GM18951 (cell line): ENCODE data around the gene SAPCD1.

Source experiments
- POLR2A ChIP-seq: IDR thresholded peaks from 4 replicates; pipeline ENCODE4 v1.6.1; 2011; ENCODE audit warnings: mild to moderate bottlenecking; ENCODE audit not compliant: insufficient read length, insufficient read depth; ENCODE audit errors: extremely low read depth
- in situ Hi-C: fragments of 300-500 bp; cut with MboI; formaldehyde crosslinking; loops from one replicate; pipeline ENCODE4 v1.12.0; 2022; ENCODE audit warnings: low sequenced_read_pairs, mixed read lengths, inconsistent platforms; ENCODE audit not compliant: unreplicated experiment

SAPCD1 gene

DNA sequence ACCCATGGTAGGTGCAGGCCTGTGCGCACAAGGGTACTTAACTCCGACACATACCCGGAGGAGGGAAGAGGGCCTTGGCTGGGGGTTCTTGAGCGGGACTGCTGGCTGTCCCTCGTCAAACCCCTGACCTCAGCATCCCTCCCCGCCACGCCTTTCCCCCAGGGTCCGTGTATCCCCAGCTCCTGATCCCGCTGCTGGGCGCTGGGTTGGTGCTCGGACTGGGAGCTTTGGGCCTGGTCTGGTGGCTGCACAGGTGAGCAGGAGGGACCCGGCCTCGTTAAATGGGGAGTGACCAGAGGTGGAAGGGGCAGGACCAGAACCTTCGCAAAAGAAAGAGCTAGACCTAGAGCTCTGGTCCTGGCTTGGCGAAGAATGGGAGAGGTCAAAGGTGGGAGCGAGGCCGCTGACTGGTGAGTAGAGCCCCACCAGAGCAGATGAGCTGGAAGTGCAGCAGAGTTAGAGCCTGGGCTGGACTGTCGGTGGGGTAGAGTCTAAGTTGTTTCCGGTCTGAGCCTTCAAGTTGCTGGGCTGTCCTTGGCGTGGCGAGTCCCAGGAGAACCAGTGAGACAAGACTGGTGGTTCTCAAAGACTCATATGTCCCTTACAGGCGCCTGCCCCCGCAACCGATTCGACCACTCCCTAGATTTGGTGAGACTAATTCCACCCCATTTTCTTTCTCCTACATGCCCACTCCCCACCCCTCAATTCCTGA, 38.3 kb upstream of the SAPCD1 start:
- TF ChIP-seq POLR2A: no peak
- in situ Hi-C loops: no loop called here

DNA sequence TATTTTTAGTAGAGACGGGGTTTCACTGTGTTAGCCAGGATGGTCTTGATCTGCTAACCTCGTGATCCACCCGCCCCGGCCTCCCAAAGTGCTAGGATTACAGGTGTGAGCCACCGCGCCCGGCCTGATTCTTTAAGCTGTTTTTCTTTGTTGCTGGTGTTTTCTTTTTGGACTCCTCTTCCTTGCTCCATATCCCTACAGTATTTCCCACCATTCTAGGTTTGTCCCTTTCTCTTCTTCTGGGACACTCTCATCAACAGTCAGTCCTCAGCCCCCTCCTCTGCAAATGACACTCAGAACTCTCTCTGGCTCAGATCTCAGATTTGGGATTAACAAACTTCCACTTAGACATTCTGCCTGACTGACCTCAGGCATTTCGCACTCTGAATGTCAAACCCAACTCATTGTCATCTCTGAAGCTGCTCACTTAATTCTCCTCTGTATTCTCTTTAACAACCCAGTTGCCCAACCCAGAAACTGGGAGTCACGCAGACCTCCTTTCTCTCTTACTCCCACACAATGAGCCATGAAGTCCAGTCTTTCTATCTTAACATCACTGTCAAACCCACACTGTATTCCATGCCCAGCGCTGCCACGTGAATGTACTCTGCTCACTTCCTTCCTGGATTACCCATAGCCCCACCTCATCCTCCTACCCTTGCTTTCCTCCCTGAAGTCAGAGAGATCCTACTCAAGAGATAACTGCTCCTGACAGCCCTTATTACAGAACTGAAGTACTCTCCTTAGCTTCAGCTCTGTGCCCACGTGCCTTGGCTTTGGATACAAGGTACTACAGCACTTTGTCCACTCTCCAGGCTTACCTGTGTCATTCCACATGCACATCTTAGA, 36.7 kb upstream of the SAPCD1 start:
- in situ Hi-C loops: no loop called here
- TF ChIP-seq POLR2A: no peak

DNA sequence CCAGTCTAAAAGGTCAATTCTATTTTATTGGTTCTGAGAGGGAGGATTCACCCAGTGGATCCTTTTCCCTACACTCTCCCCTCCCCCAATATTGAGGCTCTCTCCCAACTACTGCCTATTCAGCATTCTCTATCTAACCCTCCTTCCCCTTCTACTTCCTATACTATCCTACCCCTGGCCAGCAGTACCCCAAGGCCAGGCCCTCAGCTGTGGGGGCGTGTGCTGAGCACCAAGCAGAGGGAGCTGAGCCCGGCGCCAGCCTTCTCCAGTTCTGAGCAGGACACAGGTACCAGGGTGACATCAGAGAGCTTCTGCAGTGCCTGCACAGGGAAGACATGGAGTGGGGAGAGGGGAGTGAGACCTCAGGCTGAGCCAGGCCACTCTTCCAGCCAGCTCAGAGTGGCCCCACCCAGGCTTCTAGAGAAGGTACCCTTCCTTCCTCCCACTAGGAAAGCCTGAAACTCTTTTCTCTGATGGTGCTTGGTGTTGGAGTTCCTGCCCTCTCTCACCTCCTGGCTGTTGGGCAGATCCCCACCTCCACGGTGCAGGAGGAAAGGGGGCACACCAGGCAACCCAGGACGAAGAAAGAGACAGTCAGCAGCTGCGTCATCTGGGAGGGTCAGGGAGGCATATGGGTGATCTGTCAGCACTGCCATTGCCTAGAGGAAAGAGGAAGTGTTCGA, 35.3 kb upstream of the SAPCD1 start:
- no peak for TF ChIP-seq POLR2A
- in situ Hi-C loops: no loop called here

DNA sequence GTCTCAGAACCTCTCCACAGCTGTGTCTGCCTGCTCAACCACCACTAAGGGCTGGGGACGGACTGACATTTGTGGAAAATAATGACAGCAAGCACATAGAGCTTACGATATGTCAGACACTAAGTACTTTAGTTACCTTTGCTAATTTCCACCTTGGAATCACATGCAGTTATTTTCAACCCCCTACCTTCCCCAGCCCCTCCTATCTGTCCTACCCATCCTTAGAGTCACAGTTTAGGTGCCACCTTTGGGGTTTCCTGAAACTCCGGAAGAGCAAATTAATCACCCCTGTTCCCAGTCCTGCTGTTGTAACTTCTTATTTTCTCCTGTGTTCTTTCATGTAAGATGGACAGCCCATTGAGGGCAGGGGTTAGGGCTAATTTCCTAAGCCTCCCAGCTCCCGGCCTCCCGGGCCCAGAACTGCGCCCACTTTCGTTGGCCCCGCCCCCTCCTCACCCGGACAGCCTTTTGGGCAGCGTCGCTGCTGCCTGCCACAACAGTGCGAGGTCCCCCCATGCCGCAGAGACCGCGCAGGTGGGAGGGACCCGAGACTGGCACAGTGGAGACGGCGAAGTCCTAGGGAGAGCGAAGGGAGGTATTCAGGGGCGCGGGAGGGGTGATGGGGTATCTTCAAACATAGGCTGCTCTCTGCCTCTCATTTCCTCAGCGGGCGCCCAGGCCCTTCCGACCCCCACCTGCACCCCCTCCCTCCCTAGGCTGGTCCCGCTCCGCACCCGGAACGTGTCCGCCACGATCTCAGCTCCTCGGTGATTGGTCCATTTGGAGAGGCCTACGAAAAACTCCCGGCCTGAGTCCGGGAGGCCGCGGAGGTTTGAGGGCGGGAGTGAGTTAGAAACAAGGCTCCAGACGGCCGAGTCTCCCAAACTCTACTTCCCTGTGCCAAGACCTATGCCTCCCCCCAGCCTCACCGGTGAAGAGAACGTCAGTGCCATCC, 34.5 kb upstream of the SAPCD1 start:
- peak; percentile 22 for TF ChIP-seq POLR2A
- in situ Hi-C loops: no loop called here

DNA sequence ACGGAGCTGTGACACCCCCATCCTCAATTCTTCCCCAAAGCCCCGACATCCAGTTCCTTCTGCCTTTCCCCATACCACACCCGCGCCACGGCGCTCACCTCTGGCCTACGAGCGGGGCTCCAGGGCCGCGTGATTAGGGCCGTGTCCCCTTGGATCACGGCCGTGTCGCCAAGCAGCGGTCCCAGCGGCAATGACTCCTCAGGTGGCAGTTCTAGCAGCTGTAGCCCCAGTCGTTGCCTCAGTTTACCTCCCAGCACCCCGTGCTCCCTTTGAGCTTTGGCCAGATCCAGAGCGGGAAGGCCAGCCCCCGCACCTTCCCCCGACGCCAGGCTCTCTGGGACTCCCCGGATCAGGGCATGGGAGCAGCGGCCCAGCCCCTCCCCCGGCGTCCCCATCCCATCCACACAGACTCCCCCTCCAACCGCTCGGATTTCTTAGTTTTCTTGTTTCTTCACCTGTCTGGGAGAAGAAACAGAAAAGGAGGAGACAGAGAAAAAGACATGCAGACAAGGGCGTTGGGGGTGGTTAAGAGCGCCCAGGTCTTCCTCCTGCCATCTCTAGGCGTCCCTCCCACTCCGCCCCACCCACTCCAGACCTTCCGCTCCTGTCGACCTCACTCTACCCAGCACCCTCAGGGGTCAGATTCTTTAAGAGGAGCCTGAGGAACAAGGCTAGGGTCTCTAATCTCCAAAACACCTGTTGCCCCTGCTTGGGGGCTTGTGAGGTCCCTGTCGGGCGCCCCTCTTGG, 33.5 kb upstream of the SAPCD1 start, which contains the start of gene DDAH2:
Gene DDAH2, minus strand, starts transcription at position 533 of the 748 bp plus-strand sequence. Its CDS starts 138 bp downstream, at position 395.
- in situ Hi-C loops: no loop called here
- TF ChIP-seq POLR2A: no peak

DNA sequence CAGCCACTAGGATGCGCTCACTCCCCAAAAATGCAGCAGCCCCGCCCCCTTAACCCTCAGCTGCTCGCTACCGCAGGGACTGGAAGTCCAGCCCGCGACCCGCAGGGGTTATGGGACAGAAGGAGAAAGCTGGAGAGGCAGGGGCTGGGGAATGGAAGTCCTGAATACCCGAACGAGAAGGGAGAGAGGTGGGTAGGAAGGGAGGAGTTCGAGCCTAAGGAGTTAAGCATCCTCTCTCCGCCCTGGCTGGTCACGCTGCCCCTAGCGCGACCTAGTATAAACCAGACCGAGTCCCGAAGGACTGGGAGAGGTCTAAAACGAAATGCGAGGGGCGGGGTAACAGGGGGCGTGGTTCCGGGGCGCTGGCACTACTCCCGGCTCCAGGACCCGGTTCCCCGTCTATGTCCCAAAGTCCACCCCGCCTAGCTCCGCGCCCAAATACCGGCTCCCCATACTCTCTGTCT, 32.9 kb upstream of the SAPCD1 start:
- TF ChIP-seq POLR2A: no peak
- in situ Hi-C loops: no loop called here

DNA sequence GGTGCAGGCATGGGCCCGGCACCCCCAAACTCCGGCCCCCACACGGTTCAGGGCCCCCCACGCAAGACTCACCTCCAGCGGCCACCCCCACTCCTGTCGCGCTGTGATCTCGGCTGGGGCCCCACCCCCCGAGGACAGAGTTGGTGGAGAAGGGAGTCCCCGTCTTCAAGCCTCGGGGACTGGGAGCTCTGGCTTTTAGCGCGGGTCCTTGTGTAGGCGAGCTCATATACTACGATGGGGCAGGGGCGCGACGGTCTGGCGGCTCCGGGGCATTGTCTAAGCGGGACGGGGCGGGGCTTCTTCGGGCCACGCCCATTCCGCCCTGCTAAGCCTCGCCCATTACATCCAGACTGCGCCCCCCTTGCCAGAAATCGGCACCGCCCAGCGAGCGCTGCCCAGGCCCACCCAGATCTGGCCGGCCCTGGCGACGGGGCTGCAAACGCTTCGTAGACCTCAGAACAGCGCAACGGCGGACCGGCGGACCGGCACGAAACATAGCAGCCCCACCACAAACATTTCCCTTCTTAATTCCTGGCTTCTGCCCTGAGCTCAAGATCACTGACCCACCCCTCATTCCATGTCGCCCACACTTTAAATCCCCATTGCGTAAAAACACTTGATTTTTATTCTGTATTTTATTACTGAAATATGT, 32.4 kb upstream of the SAPCD1 start:
- TF ChIP-seq POLR2A: peak; percentile 59
- in situ Hi-C loops: no loop called here

DNA sequence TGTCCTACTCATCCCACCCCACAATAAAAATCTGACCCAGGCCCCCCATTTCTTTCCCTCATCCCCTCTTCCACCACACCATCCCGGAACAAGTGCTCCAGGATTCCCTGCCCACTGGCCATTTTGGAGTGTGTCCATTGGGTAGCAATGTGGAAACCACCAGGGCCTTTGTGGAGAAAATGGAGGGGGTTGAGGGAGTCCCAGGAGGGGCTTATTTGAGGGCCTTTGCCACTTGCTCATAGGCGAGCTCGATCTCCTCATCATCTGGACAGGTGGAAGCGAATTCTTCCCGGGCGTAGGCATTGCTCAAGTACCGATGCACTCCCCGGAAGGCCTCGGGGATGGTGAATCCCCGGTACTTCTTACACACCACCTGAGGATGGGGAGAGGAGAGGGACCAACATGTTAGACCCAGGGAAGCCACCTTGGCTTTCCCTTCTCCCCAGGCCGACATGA, 31.8 kb upstream of the SAPCD1 start:
- no peak for TF ChIP-seq POLR2A
- in situ Hi-C loops: no loop called here

DNA sequence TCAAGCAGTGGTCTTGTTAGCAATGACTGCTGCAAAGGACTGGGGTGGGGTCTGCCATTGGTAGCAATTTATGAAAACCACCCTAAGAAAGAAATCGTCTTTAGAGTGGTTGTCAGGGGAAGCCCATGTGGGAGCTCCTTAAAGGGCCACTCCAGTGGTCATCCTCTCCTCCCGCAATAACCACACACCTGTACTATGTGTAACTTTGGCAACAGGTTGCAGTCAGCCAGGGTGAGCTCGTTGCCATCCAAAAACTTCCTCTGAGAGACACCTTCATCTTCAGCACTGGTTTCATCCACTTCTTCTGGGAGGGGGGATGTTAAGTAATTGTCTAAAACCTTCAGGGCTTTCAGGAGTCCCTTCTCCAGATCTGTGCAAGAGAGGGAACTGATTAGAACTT, 30.4 kb upstream of the SAPCD1 start:
- in situ Hi-C loops: no loop called here
- no peak for TF ChIP-seq POLR2A

DNA sequence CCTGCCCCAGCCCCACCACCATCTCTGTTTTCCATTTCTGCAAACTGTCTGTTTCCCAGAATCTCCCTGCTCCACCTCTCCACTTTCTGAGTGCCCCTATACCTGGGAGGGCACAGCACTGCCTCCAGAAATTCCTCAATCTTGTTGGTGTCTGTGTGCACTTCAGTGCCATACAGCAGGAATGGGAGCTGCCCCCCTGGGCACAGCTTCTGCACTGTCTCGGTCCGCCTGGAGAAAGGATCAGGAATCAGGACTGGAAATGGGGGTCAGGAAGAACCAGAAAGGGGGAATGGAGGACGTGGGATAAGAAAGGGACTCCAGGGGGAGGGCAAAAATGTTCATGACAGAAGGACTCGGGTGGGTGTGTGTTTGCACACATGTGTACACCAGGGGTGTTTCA, 28.7 kb upstream of the SAPCD1 start:
- no peak for TF ChIP-seq POLR2A
- in situ Hi-C loops: no loop called here

DNA sequence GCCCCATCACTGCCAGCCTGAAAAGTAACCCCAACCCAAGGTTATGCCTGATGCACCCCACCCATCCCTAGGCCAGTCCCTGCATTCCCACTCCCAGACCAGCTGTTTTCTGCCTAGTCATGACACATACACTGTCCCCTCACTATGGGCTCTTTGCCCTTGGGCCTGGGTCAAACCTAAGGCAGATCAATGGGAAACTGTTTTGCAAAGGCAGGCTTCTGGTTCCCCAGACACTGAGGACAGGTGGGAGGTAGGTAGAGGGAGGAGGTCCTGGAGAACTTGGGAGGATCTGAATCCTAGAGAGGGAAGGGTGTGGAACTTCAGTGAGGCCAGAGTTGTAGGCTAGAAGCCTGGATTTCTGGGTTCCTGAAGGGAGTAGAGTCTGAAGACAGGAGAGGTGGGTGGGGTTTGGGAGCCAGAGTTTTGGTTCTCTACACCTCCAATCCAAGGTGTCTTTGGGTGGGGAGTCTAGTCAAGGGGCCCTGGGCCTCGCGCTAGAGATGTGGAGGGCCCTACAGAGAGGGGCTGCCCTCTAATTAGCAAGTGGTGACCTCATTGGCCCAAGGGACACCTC, 28.1 kb upstream of the SAPCD1 start:
- in situ Hi-C loops: no loop called here
- TF ChIP-seq POLR2A: no peak
